ENCODE data around the gene SEC23IP.
A peak's percentile ranks its signal among the peaks of the same experiment; 100 is the strongest.

Gene SEC23IP

DNA sequence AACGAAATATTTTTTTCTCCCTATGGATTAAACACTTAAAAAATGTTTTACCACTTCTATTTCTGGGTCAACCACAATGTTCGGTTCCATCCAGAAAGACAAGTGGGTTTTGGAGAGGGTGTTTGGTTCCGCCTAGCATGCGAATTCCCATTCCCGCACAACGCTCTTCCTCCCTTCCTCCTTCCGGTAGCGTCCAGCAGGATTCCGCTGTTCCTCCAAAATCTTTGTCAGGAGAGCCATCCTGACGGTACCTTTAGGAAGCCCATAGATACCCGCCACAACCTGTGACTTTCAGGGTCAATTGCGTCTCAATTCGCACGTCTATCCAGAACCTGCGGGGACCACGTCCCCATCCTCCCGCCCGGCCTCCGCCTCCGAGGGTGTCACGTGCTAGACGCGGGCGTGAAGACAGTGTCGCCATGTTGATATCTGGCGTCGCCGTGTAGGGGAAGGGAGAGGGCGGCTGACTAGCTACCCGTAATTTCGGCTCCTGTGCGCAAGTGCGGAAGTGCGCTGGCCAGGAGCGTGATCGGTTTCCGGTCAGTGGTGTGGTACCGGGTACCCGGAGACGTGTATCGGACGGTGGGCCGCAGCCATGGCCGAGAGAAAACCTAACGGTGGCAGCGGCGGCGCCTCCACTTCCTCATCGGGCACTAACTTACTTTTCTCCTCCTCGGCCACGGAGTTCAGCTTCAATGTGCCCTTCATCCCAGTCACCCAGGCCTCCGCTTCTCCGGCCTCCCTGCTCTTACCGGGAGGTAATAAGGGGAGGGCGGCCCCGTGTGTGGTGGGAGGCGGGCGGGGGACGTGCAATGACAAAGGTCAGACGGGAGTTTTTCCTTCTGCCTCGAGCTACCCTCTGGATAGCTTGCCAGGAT lies at the start of gene SEC23IP:
SEC23IP (plus strand) TSS at position 543 of the 878 bp plus-strand sequence; CDS start at position 596, 53 bp downstream.
- peak; percentile 84 for DNase-seq (ENCODE audit: extremely low read depth, low read depth)
- TF ChIP-seq, protein P1, sequence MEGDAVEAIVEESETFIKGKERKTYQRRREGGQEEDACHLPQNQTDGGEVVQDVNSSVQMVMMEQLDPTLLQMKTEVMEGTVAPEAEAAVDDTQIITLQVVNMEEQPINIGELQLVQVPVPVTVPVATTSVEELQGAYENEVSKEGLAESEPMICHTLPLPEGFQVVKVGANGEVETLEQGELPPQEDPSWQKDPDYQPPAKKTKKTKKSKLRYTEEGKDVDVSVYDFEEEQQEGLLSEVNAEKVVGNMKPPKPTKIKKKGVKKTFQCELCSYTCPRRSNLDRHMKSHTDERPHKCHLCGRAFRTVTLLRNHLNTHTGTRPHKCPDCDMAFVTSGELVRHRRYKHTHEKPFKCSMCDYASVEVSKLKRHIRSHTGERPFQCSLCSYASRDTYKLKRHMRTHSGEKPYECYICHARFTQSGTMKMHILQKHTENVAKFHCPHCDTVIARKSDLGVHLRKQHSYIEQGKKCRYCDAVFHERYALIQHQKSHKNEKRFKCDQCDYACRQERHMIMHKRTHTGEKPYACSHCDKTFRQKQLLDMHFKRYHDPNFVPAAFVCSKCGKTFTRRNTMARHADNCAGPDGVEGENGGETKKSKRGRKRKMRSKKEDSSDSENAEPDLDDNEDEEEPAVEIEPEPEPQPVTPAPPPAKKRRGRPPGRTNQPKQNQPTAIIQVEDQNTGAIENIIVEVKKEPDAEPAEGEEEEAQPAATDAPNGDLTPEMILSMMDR (IDR thresholded peaks at IDR 0.05; ENCODE audit: low read depth, low read length, missing control alignments) = no peak
- H3K4me3 ChIP-seq (replicated peaks; ENCODE audit: low read depth, low read length) = peak within 1 kb of the TSS; percentile 100

DNA sequence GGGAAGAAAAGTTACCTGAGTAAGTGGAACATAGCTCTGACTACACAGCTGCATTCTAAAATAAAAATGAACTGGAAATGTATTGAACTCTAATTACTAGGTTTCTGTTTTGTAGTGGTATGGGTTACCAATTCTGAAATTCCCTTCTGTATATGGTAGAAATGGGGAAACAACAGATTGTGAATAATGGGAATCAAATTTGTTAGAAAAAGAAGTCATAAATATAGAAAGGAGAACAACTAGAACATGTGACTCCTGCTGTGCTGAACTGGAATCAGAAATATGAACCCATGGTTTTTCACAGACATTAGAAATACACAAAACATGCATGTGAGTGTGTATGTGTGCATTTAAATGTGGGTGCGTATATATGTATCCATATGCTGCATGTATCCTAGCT lies 46.9 kb upstream of the SEC23IP start:
- H3K4me3 ChIP-seq (replicated peaks; ENCODE audit: low read depth, low read length) = no peak overlapping the region
- TF ChIP-seq, protein P1 (IDR thresholded peaks at IDR 0.05; ENCODE audit: low read depth, low read length, missing control alignments) = no peak
- DNase-seq (ENCODE audit: extremely low read depth, low read depth) = no peak

DNA sequence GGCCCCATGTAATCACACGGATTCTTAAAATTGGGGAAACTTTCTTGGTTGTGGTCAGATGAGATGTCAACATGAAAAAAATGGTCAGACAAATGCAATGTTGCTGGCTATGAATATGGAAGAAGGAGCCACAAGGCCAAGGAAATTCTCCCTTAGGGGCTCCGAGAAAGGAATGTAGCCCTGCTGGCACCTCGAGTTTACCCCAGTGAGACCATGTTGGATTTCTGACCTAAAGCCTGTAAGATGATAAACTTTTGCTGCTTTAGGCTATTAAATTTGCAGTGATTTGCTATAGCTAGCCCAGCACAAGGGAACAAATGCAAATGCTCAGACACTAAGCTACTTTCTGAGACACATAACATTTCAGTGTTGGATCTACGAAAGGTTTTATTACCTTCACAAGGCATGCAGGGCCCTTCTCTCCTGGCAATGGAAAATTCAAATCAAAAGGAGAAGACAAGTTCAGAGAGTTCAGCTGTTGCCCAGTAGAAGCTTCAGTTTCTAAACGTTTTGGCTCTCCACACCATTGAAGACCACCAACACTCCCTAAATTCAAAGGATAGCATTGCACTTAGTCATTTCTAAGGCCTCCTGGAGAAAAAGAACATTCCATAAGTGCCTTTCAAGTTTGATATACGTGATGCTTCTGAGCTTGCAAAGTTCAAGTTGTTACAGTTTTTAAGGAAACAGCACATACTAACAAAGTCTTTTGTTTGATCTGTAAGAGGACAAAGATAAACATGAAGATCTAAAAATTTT lies 43.3 kb upstream of the SEC23IP start:
- no peak for DNase-seq (ENCODE audit: extremely low read depth, low read depth)
- H3K4me3 ChIP-seq (replicated peaks; ENCODE audit: low read depth, low read length) = no peak overlapping the region
- TF ChIP-seq, protein P1 (IDR thresholded peaks at IDR 0.05; ENCODE audit: low read depth, low read length, missing control alignments) = no peak

DNA sequence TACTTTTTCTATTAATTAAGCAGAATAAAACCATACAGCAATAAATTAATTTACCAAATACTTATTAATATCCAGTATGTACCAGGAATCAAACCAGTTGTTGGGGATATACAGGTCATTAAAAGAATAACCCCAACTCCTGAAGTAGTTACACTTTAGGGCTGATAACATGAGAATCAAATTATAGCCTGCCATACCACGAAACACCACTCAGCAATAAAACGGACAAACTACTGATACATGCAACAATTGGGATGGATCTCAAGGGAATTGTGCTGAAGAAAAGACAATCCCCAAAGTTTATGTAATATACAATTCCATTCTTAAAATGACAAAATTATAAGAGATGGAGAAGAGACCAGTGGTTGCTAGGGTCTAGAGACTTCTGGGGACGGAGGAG lies 42.6 kb upstream of the SEC23IP start:
- no peak for DNase-seq (ENCODE audit: extremely low read depth, low read depth)
- no peak overlapping the region for H3K4me3 ChIP-seq (replicated peaks; ENCODE audit: low read depth, low read length)
- TF ChIP-seq, protein P1 (IDR thresholded peaks at IDR 0.05; ENCODE audit: low read depth, low read length, missing control alignments) = no peak

DNA sequence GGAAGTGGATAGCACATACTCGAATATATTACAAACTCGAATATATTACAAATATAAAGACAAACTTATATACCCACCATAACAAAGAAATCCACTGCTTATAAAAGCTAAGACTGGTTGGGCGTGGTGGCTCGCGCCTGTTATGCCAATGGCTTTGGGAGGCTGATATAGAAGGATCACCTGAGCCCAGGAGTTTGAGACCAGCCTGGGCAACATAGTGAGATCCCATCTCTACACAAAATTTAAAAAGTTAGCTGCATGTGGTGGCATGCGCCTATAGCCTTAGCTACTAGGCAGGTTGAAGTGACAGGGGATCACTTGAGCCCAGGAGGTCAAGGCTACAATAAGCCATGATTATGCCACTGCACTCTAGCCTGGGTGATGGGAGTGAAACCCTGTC lies 40.3 kb upstream of the SEC23IP start:
- no peak overlapping the region for H3K4me3 ChIP-seq (replicated peaks; ENCODE audit: low read depth, low read length)
- TF ChIP-seq, protein P1 (IDR thresholded peaks at IDR 0.05; ENCODE audit: low read depth, low read length, missing control alignments) = no peak

DNA sequence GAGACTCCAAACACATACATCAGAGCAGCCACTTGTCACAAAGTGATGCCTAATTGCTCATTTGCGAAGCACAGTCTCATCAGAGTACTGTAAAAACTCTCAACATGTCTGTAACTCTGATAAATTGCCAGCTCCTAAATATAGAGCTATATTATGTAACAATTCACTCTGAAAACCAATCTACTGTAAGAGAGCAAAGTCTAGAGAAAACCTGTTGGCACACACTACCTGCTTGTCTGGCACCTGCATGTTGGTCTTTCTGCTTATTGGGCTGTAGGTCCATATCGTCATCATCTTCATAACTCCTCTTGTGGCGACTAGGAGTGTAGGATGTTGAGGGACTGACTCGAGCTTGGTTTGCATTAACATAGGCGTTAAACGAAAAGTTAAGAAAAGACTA lies 39.7 kb upstream of the SEC23IP start:
- H3K4me3 ChIP-seq (replicated peaks; ENCODE audit: low read depth, low read length) = no peak overlapping the region
- no peak for DNase-seq (ENCODE audit: extremely low read depth, low read depth)
- TF ChIP-seq, protein P1 (IDR thresholded peaks at IDR 0.05; ENCODE audit: low read depth, low read length, missing control alignments) = no peak

More for the DNA sequence above, 40.3 kb upstream of the SEC23IP start:
- DNase-seq (ENCODE audit: extremely low read depth, low read depth) = no peak

All from HFF-Myc (cell line).